C4-2B (cell line): ENCODE results near the gene SMAP2.

ENCODE experiments used
- ZFX ChIP-seq: fragments of 450-650 bp; IDR thresholded peaks from 2 replicates; pipeline ENCODE4 v1.6.1; 2017
- TF ChIP-seq, protein P1 (sequence below): fragments of 450-650 bp; conservative IDR thresholded peaks from 2 replicates; pipeline ENCODE4 v1.5.1; 2017; ENCODE audit warnings: mild to moderate bottlenecking

DNA sequence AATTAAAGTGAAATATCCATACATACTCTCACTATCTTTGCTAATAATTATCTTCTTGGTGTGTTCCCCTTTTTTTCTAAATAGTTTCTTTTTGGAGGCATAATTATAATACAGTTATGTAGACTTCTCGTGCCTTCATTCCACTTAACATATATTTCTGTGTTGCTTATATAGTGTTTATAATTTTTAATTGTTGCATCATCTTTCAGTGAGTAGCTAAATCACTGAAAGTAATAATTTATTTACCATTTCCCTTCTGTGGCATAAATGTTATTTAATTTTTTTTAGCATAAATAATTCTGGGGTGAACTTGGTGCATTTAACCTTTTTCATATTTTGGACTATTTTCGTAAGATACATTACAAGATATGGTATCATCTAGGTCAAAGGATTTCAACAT is 38.3 kb downstream of the SMAP2 start:
- TF ChIP-seq, protein P1, sequence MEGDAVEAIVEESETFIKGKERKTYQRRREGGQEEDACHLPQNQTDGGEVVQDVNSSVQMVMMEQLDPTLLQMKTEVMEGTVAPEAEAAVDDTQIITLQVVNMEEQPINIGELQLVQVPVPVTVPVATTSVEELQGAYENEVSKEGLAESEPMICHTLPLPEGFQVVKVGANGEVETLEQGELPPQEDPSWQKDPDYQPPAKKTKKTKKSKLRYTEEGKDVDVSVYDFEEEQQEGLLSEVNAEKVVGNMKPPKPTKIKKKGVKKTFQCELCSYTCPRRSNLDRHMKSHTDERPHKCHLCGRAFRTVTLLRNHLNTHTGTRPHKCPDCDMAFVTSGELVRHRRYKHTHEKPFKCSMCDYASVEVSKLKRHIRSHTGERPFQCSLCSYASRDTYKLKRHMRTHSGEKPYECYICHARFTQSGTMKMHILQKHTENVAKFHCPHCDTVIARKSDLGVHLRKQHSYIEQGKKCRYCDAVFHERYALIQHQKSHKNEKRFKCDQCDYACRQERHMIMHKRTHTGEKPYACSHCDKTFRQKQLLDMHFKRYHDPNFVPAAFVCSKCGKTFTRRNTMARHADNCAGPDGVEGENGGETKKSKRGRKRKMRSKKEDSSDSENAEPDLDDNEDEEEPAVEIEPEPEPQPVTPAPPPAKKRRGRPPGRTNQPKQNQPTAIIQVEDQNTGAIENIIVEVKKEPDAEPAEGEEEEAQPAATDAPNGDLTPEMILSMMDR: no peak
- no peak for TF ChIP-seq ZFX
